H1 (cell line): Measurements from ENCODE around the gene TCF19.

ENCODE experiments used
- CREB1 ChIP-seq: IDR thresholded peaks from 2 replicates; pipeline ENCODE4 v1.6.1; 2012; ENCODE audit warnings: inconsistent platforms
- CTCF ChIP-seq, 3 experiments: IDR thresholded peaks; 1 replicate in 2 of 3; 2 replicates in 1 of 3; pipeline versions ENCODE4 v1.5.1 to v1.6.1; 2011; ENCODE audit warnings: low read length in 3 of 3, mild to moderate bottlenecking in 3 of 3, inconsistent platforms in 2 of 3, low read depth in 1 of 3, moderate library complexity in 1 of 3; ENCODE audit not compliant: insufficient read depth in 1 of 3; ENCODE audit errors: control extremely low read depth in 1 of 3
- EGR1 ChIP-seq: IDR thresholded peaks from 2 replicates; pipeline ENCODE4 v1.6.1; 2011; ENCODE audit warnings: low read depth, low read length, borderline replicate concordance
- GABPA ChIP-seq: IDR thresholded peaks from 2 replicates; pipeline ENCODE4 v1.6.1; 2011; ENCODE audit warnings: mild to moderate bottlenecking, low read length, moderate library complexity, borderline replicate concordance; ENCODE audit not compliant: insufficient read depth
- POLR2A ChIP-seq, 2 experiments: IDR thresholded peaks; 1 replicate in 1 of 2; 2 replicates in 1 of 2; pipeline ENCODE4 v1.6.1; 2011; ENCODE audit warnings: low read depth in 2 of 2, low read length in 2 of 2, mild to moderate bottlenecking in 2 of 2; ENCODE audit errors: control extremely low read depth in 1 of 2
- SP4 ChIP-seq: IDR thresholded peaks from 2 replicates; pipeline ENCODE4 v1.6.1; 2012; ENCODE audit warnings: low read length, inconsistent platforms
- USF2 ChIP-seq: IDR thresholded peaks from 2 replicates; pipeline ENCODE4 v1.6.1; 2011; ENCODE audit warnings: low read length, improper control_type of control experiment

GRCh38 chr6:31121131-31121790, 37.1 kb upstream of the TCF19 start:
- no peak for TF ChIP-seq CTCF (IDR thresholded peaks at IDR 0.05; ENCODE audit: control extremely low read depth in 1 of 3, insufficient read depth in 1 of 3, low read depth in 1 of 3, low read length in 3 of 3)
- TF ChIP-seq USF2: no peak
- no peak for TF ChIP-seq POLR2A (IDR thresholded peaks at IDR 0.05; ENCODE audit: control extremely low read depth in 1 of 2, low read depth in 2 of 2, low read length in 2 of 2)
- no peak for TF ChIP-seq EGR1
- TF ChIP-seq SP4: no peak
- TF ChIP-seq GABPA: no peak
- no peak for TF ChIP-seq CREB1
